Activated T-helper 17 cell treated with anti-CD3 and anti-CD28 coated beads, Interleukin-2, amount 50 U/mL, for 72 hours (primary cell): ENCODE results near the gene KRR1. TPM values are rescaled to one million over a fixed set of nuclear protein-coding genes. Genes with fewer than 3 reads are reported as not detected.
A peak's percentile ranks its signal among the peaks of the same experiment; 100 is the strongest.
"Not testable (repeated sequence)": the region's sequence is repeated elsewhere in the genome, so short reads cannot be mapped to it uniquely, and the experiment has no call there.

Experiments used
- ATAC-seq: fragments of 150-1000 bp; cut with Tn5 transposase; replicated peaks from 2 replicates; pipeline ENCODE4 v1.10.0; 2021; ENCODE audit warnings: mild to moderate bottlenecking, moderate library complexity
- H3K27ac Mint-ChIP-seq: one replicate; pipeline ENCODE4 v1.8.0; 2022; ENCODE audit warnings: mixed read lengths
- H3K27me3 Mint-ChIP-seq: one replicate; pipeline ENCODE4 v1.8.0; 2022; ENCODE audit warnings: mixed read lengths
- H3K36me3 Mint-ChIP-seq: one replicate; pipeline ENCODE4 v1.8.0; 2022; ENCODE audit warnings: low read depth, mild to moderate bottlenecking, mixed read lengths
- H3K4me1 Mint-ChIP-seq: one replicate; pipeline ENCODE4 v1.8.0; 2022; ENCODE audit warnings: mixed read lengths
- H3K4me3 Mint-ChIP-seq: one replicate; pipeline ENCODE4 v1.8.0; 2022; ENCODE audit warnings: mild to moderate bottlenecking, mixed read lengths
- H3K9me3 Mint-ChIP-seq: one replicate; pipeline ENCODE4 v1.8.0; 2022; ENCODE audit warnings: mixed read lengths
- total RNA-seq, 2 donors: library from RNA; stranded (reverse); gene quantifications; one replicate each; pipeline ENCODE4 v1.2.3, GENCODE V29; 2022

The KRR1 gene
- total RNA-seq, 2 donors from 2014 or later, result 113 to 151 TPM

GRCh38 chr12:75477137-75477536 is 34.3 kb downstream of the KRR1 start:
- Mint-ChIP-seq H3K36me3 (peaks cover 25% of the 10 kb centered on the region), H3K4me1 (peaks cover 28% of the 10 kb centered on the region), H3K4me3 (peak overlapping the region; percentile 12), H3K27ac (no peak overlapping the region), H3K9me3 (no peaks in the 10 kb centered on the region), H3K27me3 (no peaks in the 10 kb centered on the region)
- peak; percentile 23 for ATAC-seq

- Mint-ChIP-seq H3K27me3 (no peaks in the 10 kb centered on the region), H3K36me3 (peaks cover 16% of the 10 kb centered on the region), H3K4me3 (no peak overlapping the region), H3K4me1 (peaks cover 21% of the 10 kb centered on the region), H3K9me3 (no peaks in the 10 kb centered on the region), H3K27ac (peak overlapping the region; percentile 39)
- peak; percentile 36 for ATAC-seq
Observed at GRCh38 chr12:75476071-75476470, 35.3 kb downstream of the KRR1 start.

DNA sequence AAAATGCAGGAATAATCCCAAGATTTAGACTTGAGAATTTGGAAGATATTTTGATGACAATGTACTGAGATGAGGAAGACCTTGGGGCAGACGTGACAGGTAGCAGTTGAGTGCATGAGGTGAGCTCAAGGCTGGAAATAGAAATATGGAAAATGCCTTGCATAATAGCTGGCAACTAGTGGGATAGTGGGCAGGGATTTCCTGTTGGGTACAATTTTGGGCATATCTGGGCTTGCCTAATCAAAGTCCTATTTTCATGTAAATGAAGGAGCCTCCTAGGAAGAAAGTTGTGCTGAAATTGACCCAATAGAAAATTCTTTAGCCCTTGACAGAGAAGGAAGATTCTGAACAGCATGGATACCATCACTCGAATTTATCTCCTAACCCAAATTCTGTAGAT is 37.3 kb downstream of the KRR1 start:
- no peak overlapping the region for H3K4me3 Mint-ChIP-seq
- H3K36me3 Mint-ChIP-seq, result no peaks in the 10 kb centered on the region
- ATAC-seq, result no peak
- no peaks in the 10 kb centered on the region for H3K9me3 Mint-ChIP-seq
- no peaks in the 10 kb centered on the region for H3K27me3 Mint-ChIP-seq
- peaks cover 8% of the 10 kb centered on the region for H3K4me1 Mint-ChIP-seq
- H3K27ac Mint-ChIP-seq, result no peak overlapping the region

DNA sequence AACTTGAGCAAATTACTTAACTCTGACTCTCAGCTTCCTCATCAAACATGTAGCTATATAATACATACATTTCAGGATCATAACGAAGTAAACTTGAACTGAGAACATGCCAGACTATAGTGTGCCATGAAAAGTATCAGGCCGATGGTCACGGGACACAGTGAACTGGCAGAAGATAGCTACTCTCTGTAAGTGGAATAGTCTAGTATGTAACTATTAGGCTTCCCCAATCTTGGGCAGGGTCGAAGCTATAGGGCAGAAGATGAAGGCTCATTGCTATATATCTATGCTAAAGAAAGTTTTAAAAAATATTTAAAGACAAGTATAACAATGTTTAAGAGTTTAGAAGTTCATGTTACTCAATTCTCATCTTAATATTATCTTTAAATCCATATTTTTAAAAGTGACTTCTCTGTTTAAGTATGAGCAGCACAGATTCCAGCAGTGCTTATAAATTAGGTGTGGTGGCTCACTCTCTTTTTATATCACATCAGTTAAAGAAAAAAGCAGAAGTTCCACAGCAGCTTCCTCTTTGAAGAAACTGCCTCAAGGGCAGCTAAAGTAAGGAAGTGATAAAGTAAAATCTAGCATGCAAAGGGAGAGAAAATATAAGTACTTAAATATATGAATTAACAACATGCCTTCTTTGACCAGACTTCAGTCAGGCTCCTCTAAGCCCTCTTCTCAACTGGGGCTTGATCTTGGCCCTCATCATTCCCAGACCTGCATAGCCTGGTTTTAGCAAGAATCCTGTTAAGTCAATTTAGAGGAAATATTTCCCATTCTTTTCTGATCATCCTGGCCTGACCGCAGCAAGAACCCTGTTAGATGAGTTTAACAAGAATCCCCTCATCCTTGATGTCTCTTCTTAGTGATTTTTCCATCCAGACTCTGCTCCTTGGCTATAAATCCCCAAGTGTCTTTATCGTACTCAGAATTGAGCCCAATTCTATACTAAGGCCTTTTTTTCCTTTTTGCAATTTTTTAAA is 39.2 kb downstream of the KRR1 start:
- H3K27me3 Mint-ChIP-seq, result no peaks in the 10 kb centered on the region
- no peaks in the 10 kb centered on the region for H3K9me3 Mint-ChIP-seq
- H3K4me1 Mint-ChIP-seq, result peaks cover 4% of the 10 kb centered on the region
- no peak for ATAC-seq
- no peak overlapping the region for H3K27ac Mint-ChIP-seq
- H3K36me3 Mint-ChIP-seq, result no peaks in the 10 kb centered on the region
- H3K4me3 Mint-ChIP-seq, result no peak overlapping the region

- Mint-ChIP-seq H3K4me1 (peaks cover 23% of the 10 kb centered on the region), H3K27me3 (no peaks in the 10 kb centered on the region), H3K36me3 (no peaks in the 10 kb centered on the region), H3K9me3 (peaks cover 3% of the 10 kb centered on the region), H3K27ac (no peak overlapping the region), H3K4me3 (peak overlapping the region; percentile 23)
- no peak for ATAC-seq
Observed at GRCh38 chr12:75460204-75460603, 51.2 kb downstream of the KRR1 start.

GRCh38 chr12:75459755-75460154 is 51.7 kb downstream of the KRR1 start:
- no peak for ATAC-seq
- H3K27ac Mint-ChIP-seq, result no peak overlapping the region

GRCh38 chr12:75457866-75458265 is 53.5 kb downstream of the KRR1 start:
- H3K4me3 Mint-ChIP-seq, result not testable (repeated sequence)

More at GRCh38 chr12:75459755-75460154, 51.7 kb downstream of the KRR1 start:
- Mint-ChIP-seq H3K4me3 (peak overlapping the region; percentile 23), H3K27me3 (no peaks in the 10 kb centered on the region), H3K36me3 (no peaks in the 10 kb centered on the region), H3K9me3 (peaks cover 3% of the 10 kb centered on the region), H3K4me1 (peaks cover 23% of the 10 kb centered on the region)

GRCh38 chr12:75457191-75457590 is 54.2 kb downstream of the KRR1 start:
- Mint-ChIP-seq H3K4me3 (no peak overlapping the region), H3K27me3 (no peaks in the 10 kb centered on the region), H3K36me3 (no peaks in the 10 kb centered on the region), H3K4me1 (peaks cover 23% of the 10 kb centered on the region), H3K27ac (peak overlapping the region; percentile 58), H3K9me3 (no peaks in the 10 kb centered on the region)
- no peak for ATAC-seq

More at GRCh38 chr12:75457866-75458265, 53.5 kb downstream of the KRR1 start:
- not testable (repeated sequence) for H3K9me3 Mint-ChIP-seq, ATAC-seq, H3K27me3 Mint-ChIP-seq, H3K36me3 Mint-ChIP-seq
- Mint-ChIP-seq H3K4me1 (peaks cover 23% of the 10 kb centered on the region), H3K27ac (peak overlapping the region; percentile 58)

GRCh38 chr12:75455839-75456238 is 55.6 kb downstream of the KRR1 start:
- peaks cover 23% of the 10 kb centered on the region for H3K4me1 Mint-ChIP-seq
- no peaks in the 10 kb centered on the region for H3K9me3 Mint-ChIP-seq
- no peak overlapping the region for H3K27ac Mint-ChIP-seq
- H3K4me3 Mint-ChIP-seq, result no peak overlapping the region
- ATAC-seq, result no peak
- no peaks in the 10 kb centered on the region for H3K36me3 Mint-ChIP-seq
- H3K27me3 Mint-ChIP-seq, result no peaks in the 10 kb centered on the region

DNA sequence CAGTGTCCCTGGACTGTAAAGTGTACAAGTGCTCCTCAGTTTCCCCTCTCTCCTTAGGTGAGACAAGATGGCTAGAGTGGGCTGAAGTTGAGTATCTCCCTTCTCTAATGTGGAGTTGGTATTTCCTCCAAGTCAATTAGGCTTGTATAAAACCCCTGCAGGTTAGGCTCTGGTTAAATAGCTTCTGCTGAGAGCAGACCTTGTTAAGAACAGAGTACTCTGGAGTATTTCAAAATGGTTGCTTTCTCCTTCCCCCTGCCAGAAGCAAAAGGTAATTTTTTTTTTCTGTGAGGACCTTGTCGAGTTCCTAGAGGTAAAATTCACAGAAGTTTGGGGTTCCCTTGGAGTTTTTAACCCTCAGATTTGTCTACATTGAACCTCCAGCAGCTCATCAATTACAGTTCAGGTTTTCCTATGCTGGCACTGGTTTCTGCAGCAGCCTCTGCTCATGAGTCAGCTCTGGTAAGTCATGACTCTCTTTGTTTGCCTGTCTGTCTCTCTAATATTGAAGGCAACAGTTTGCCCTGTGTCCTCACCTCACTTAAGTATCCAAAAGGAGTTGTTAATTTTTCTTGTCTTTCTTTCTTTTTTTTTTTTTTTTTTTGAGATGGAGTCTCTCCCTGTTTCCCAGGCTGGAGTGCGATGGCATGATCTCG is 58.6 kb downstream of the KRR1 start:
- Mint-ChIP-seq H3K27ac (no peak overlapping the region), H3K27me3 (no peaks in the 10 kb centered on the region), H3K9me3 (no peaks in the 10 kb centered on the region), H3K4me3 (no peak overlapping the region), H3K4me1 (peaks cover 14% of the 10 kb centered on the region), H3K36me3 (no peaks in the 10 kb centered on the region)
- ATAC-seq, result peak; percentile 57

DNA sequence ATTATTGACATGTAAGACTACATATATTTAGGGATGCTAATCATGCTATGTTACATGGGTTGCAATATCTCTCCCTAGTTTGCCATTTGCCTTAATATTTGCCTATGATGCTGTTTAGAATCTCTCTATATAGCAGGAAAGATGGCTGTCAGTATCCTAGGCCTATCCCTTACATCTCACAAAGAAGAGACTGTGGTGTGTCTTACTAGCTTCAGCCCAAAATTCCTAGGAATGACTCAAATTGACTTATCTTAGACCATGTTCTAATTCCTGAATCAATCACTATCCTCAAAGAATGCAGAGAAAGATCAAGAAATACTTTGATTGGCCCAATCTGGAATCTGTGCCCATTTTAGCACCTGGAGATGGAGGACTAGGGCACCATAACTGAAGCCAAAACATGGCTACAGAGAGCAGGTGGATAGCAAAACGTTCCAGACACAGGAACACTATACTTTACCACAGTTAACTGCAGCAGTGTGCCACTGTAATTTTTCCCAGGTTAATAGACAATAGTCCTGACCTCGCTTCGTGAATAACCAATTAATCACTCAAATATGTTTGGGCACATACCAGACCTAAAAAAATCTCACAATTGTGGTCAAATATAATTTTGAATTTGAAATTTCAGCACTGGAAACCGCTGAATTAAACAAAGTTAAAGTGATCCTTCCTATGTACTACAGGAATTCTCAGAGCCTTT is 63.6 kb downstream of the KRR1 start:
- H3K36me3 Mint-ChIP-seq, result no peaks in the 10 kb centered on the region
- H3K9me3 Mint-ChIP-seq, result no peaks in the 10 kb centered on the region
- no peak for ATAC-seq
- H3K4me1 Mint-ChIP-seq, result no peaks in the 10 kb centered on the region
- H3K27me3 Mint-ChIP-seq, result no peaks in the 10 kb centered on the region
- no peak overlapping the region for H3K4me3 Mint-ChIP-seq
- no peak overlapping the region for H3K27ac Mint-ChIP-seq

DNA sequence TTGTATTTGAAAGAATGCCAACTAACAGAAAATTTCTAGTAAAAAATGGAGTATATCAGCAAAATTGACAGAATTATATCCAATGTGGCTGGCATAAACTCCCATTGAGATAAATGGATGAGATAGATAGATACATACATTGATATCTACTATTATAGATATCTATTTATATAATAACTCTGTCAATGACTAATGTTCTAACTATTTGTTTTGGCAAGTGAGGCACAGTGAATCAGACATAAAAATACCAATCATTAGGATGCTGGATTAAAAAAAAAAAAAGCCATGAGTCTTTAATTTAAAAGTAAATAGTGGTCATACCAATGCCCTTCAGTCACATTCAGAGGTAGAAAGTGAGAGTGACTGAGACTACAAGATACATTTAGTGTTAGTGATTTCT is 64.6 kb downstream of the KRR1 start:
- no peaks in the 10 kb centered on the region for H3K4me1 Mint-ChIP-seq
- no peaks in the 10 kb centered on the region for H3K36me3 Mint-ChIP-seq
- H3K27me3 Mint-ChIP-seq, result peaks cover 4% of the 10 kb centered on the region
- H3K4me3 Mint-ChIP-seq, result no peak overlapping the region
- ATAC-seq, result no peak
- H3K27ac Mint-ChIP-seq, result no peak overlapping the region
- H3K9me3 Mint-ChIP-seq, result no peaks in the 10 kb centered on the region

DNA sequence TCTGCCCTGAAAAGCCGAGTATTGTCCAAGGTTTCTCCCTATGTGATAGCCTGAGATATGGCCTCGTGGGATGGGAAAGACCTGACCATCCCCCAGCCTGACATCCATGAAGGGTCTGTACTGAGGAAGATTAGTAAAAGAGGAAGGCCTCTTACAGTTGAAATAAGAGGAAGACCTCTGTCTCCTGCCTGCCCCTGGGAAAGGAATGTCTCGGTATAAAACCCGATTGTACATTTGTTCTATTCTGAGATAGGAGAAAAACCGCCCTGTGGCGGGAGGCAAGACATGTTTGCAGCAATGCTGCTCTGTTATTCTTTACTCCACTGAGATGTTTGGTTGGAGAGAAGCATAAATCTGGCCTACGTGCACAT is 66.3 kb downstream of the KRR1 start:
- H3K27me3 Mint-ChIP-seq, H3K4me3 Mint-ChIP-seq, H3K4me1 Mint-ChIP-seq, ATAC-seq, H3K36me3 Mint-ChIP-seq, H3K9me3 Mint-ChIP-seq, H3K27ac Mint-ChIP-seq: not testable (repeated sequence)

DNA sequence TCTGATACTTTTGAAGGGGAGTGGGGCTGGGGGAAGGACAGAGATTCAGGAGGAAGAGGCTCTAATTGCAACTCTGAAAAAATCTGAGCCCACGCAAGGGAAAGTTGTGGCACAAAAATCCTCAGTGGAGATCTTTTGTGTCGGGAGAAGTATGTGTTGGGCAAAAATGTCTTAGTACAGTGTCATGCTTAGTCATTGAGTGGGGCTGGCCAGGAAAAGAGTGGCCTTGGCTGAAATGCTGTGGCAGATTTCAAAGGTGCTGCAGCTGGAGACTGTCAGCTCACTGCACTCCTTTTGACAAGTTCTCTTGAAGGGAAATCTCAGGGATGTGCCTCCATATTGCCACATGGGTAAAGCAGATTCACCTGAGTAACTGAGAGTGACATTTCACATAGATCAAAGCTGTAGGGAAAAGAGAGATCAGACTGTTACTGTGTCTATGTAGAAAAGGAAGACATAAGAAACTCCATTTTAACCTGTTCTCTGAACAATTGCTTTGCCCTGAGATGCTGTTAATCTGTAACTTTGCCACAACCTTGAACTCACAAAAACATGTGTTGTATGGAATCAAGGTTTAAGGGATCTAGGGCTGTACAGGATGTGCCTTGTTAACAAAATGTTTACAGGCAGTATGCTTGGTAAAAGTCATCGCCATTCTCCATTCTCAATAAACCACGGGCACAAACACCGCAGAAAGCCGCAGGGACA is 66.8 kb downstream of the KRR1 start:
- no peak for ATAC-seq
- no peak overlapping the region for H3K27ac Mint-ChIP-seq
- no peaks in the 10 kb centered on the region for H3K36me3 Mint-ChIP-seq

More for the DNA sequence above, 66.8 kb downstream of the KRR1 start:
- no peaks in the 10 kb centered on the region for H3K4me1 Mint-ChIP-seq
- no peaks in the 10 kb centered on the region for H3K9me3 Mint-ChIP-seq
- H3K4me3 Mint-ChIP-seq, result no peak overlapping the region
- peaks cover 8% of the 10 kb centered on the region for H3K27me3 Mint-ChIP-seq
